Mesenchymal stem cell (in vitro differentiated cells and primary cell): ENCODE results near the gene PLPPR3.

Experiments
- DNase-seq: peaks from one replicate; pipeline ENCODE4 v3.0.0-alpha.2; 2013
- H2AFZ ChIP-seq: one replicate; pipeline ENCODE4 v1.6.1; 2013; ENCODE audit warnings: low read depth, mild to moderate bottlenecking, control low read depth, inconsistent platforms, low read length, moderate library complexity
- H2AK5ac ChIP-seq: 2 replicates; pipeline ENCODE4 v1.6.1; 2013; ENCODE audit warnings: low read length, moderate library complexity, mild to moderate bottlenecking, inconsistent platforms; ENCODE audit not compliant: severe bottlenecking
- H2BK120ac ChIP-seq: one replicate; pipeline ENCODE4 v1.6.1; 2013; ENCODE audit warnings: low read depth, mild to moderate bottlenecking, inconsistent platforms, low read length, moderate library complexity
- H2BK12ac ChIP-seq, 2 experiments: one replicate each; pipeline ENCODE4 v1.6.1; 2013; ENCODE audit warnings: inconsistent platforms in 2 of 2, low read length in 2 of 2, mild to moderate bottlenecking in 2 of 2, moderate library complexity in 2 of 2, control low read depth in 1 of 2
- H2BK15ac ChIP-seq: one replicate; pipeline ENCODE4 v1.6.1; 2013; ENCODE audit warnings: mild to moderate bottlenecking, low read depth, inconsistent platforms; ENCODE audit not compliant: poor library complexity, severe bottlenecking
- H2BK5ac ChIP-seq: 2 replicates; pipeline ENCODE4 v1.6.1; 2013; ENCODE audit warnings: low read depth, mild to moderate bottlenecking, low read length, control low read depth, inconsistent platforms; ENCODE audit not compliant: poor library complexity, severe bottlenecking
- H3K14ac ChIP-seq, 2 experiments: one replicate each; pipeline ENCODE4 v1.6.1; 2013; ENCODE audit warnings: inconsistent platforms in 2 of 2, low read length in 2 of 2, control low read depth in 1 of 2, mild to moderate bottlenecking in 1 of 2, moderate library complexity in 1 of 2
- H3K18ac ChIP-seq, 2 experiments: one replicate each; pipeline ENCODE4 v1.6.1; 2013; ENCODE audit warnings: inconsistent platforms in 2 of 2, low read length in 2 of 2, control low read depth in 1 of 2, low read depth in 1 of 2, mild to moderate bottlenecking in 1 of 2
- H3K23ac ChIP-seq, 2 experiments: one replicate each; pipeline ENCODE4 v1.6.1; 2013; ENCODE audit warnings: inconsistent platforms in 2 of 2, low read length in 2 of 2, mild to moderate bottlenecking in 2 of 2, moderate library complexity in 2 of 2, control low read depth in 1 of 2
- H3K27ac ChIP-seq: 2 replicates; pipeline ENCODE4 v1.5.1; 2013; ENCODE audit warnings: mild to moderate bottlenecking, moderate library complexity, low read length, control low read depth, inconsistent platforms; ENCODE audit not compliant: poor library complexity, severe bottlenecking
- H3K27me3 ChIP-seq, 2 experiments: 2 replicates each; pipeline versions ENCODE4 v1.6.1 to v1.7.0; 2013; ENCODE audit warnings: low read length in 2 of 2, mild to moderate bottlenecking in 2 of 2, moderate library complexity in 2 of 2, control low read depth in 1 of 2, inconsistent platforms in 1 of 2; ENCODE audit not compliant: control insufficient read depth in 1 of 2, insufficient read depth in 1 of 2
- H3K36me3 ChIP-seq, 2 experiments: 2 replicates each; pipeline versions ENCODE4 v1.6.1 to v1.7.0; 2013; ENCODE audit warnings: low read length in 2 of 2, control low read depth in 1 of 2, inconsistent platforms in 1 of 2, low read depth in 1 of 2, mild to moderate bottlenecking in 1 of 2; ENCODE audit not compliant: insufficient read depth in 2 of 2, control insufficient read depth in 1 of 2
- H3K4ac ChIP-seq, 2 experiments: one replicate each; pipeline ENCODE4 v1.6.1; 2013; ENCODE audit warnings: inconsistent platforms in 2 of 2, low read length in 2 of 2, mild to moderate bottlenecking in 2 of 2, moderate library complexity in 2 of 2, control low read depth in 1 of 2, low read depth in 1 of 2
- H3K4me1 ChIP-seq: 2 replicates; pipeline ENCODE4 v1.6.1; 2013; ENCODE audit warnings: low read depth, low read length, control low read depth; ENCODE audit not compliant: control insufficient read depth, insufficient read depth
- H3K4me2 ChIP-seq: 2 replicates; pipeline ENCODE4 v1.6.1; 2013; ENCODE audit warnings: low read length, mild to moderate bottlenecking, inconsistent platforms; ENCODE audit not compliant: poor library complexity, severe bottlenecking
- H3K4me3 ChIP-seq, 2 experiments: 2 replicates each; pipeline versions ENCODE4 v1.5.1 to v1.7.0; 2013; ENCODE audit warnings: low read length in 2 of 2, mild to moderate bottlenecking in 2 of 2, control low read depth in 1 of 2, low read depth in 1 of 2; ENCODE audit not compliant: insufficient read depth in 1 of 2
- H3K79me1 ChIP-seq: replicated peaks from 2 replicates; pipeline ENCODE4 v1.6.1; 2013; ENCODE audit warnings: mild to moderate bottlenecking, control low read depth, low read length, inconsistent platforms; ENCODE audit not compliant: poor library complexity, severe bottlenecking
- H3K9ac ChIP-seq: 2 replicates; pipeline ENCODE4 v1.7.0; 2013; ENCODE audit warnings: mild to moderate bottlenecking, low read length, moderate library complexity
- H3K9me3 ChIP-seq: 2 replicates; pipeline ENCODE4 v1.7.0; 2013; ENCODE audit warnings: mild to moderate bottlenecking, low read length; ENCODE audit not compliant: control insufficient read depth
- H4K8ac ChIP-seq: one replicate; pipeline ENCODE4 v1.6.1; 2013; ENCODE audit warnings: inconsistent platforms, mild to moderate bottlenecking, low read length, moderate library complexity
- H4K91ac ChIP-seq: one replicate; pipeline ENCODE4 v1.6.1; 2013; ENCODE audit warnings: mild to moderate bottlenecking, low read length, inconsistent platforms
- WGBS: methylation state at CpG from one replicate; pipeline ENCODE4 v1.1.7; 2013; ENCODE audit warnings: mixed read lengths; 5-methylcytosine and 5-hydroxymethylcytosine counted together

Gene PLPPR3

GRCh38 chr19:769616-770015 is 52.1 kb downstream of the PLPPR3 start:
- no peak for DNase-seq
- no peak overlapping the region for H2BK120ac ChIP-seq
- H2BK5ac ChIP-seq, result no peak overlapping the region
- H3K4ac ChIP-seq, result no peak overlapping the region
- peak overlapping the region; percentile 19 for H2AK5ac ChIP-seq
- H3K9me3 ChIP-seq, result no peaks in the 10 kb centered on the region
- no peak overlapping the region for H3K14ac ChIP-seq
- H3K36me3 ChIP-seq, result no peaks in the 10 kb centered on the region
- H3K27me3 ChIP-seq, result no peaks in the 10 kb centered on the region
- no peak overlapping the region for H4K8ac ChIP-seq
- H3K27ac ChIP-seq, result no peak overlapping the region
- peak overlapping the region in 1 of 2 experiments; percentile 15 for H2BK12ac ChIP-seq
- H3K9ac ChIP-seq, result no peak overlapping the region
- no peaks in the 10 kb centered on the region for H3K79me1 ChIP-seq
- H3K4me3 ChIP-seq, result no peak overlapping the region
- H3K4me1 ChIP-seq, result peaks cover 13% of the 10 kb centered on the region
- no peak overlapping the region for H3K4me2 ChIP-seq
- no peak overlapping the region for H2AFZ ChIP-seq
- no peak overlapping the region for H3K23ac ChIP-seq
- no peak overlapping the region for H3K18ac ChIP-seq
- H2BK15ac ChIP-seq, result no peak overlapping the region
- no peak overlapping the region for H4K91ac ChIP-seq
- over 99% methylated on average over 5 of the region's 6 CpGs for WGBS

- H3K27me3 ChIP-seq, result no peaks in the 10 kb centered on the region
Observed at GRCh38 chr19:768424-768823, 53.3 kb downstream of the PLPPR3 start.

GRCh38 chr19:765179-765738 is 56.5 kb downstream of the PLPPR3 start:
- 79% methylated on average over 7 of the region's 7 CpGs for WGBS
- H3K27ac ChIP-seq, result no peak overlapping the region
- H3K36me3 ChIP-seq, result no peaks in the 10 kb centered on the region
- H3K18ac ChIP-seq, result no peak overlapping the region
- H2BK12ac ChIP-seq, result no peak overlapping the region
- no peak overlapping the region for H3K9ac ChIP-seq
- no peak overlapping the region for H2BK120ac ChIP-seq
- no peak overlapping the region for H3K23ac ChIP-seq
- no peak overlapping the region for H2AK5ac ChIP-seq
- no peak overlapping the region for H2BK15ac ChIP-seq
- peaks cover 5% of the 10 kb centered on the region for H3K4me1 ChIP-seq
- no peak for DNase-seq
- H2BK5ac ChIP-seq, result no peak overlapping the region
- H3K9me3 ChIP-seq, result peaks cover 5% of the 10 kb centered on the region
- H2AFZ ChIP-seq, result no peak overlapping the region
- H4K8ac ChIP-seq, result no peak overlapping the region
- no peaks in the 10 kb centered on the region for H3K79me1 ChIP-seq
- no peak overlapping the region for H4K91ac ChIP-seq
- H3K4me3 ChIP-seq, result no peak overlapping the region
- H3K4me2 ChIP-seq, result no peak overlapping the region
- H3K14ac ChIP-seq, result no peak overlapping the region
- H3K4ac ChIP-seq, result no peak overlapping the region
- H3K27me3 ChIP-seq, result no peaks in the 10 kb centered on the region

More at GRCh38 chr19:768424-768823, 53.3 kb downstream of the PLPPR3 start:
- peak; percentile 94 for DNase-seq
- peak overlapping the region; percentile 51 for H2BK5ac ChIP-seq
- H3K79me1 ChIP-seq, result no peaks in the 10 kb centered on the region
- H3K18ac ChIP-seq, result peak overlapping the region; percentile 18 to 30
- no peak overlapping the region for H2AFZ ChIP-seq
- H3K4me2 ChIP-seq, result peak overlapping the region; percentile 33
- 25% methylated on average over 14 of the region's 14 CpGs for WGBS
- H3K14ac ChIP-seq, result no peak overlapping the region
- H3K4me1 ChIP-seq, result peaks cover 11% of the 10 kb centered on the region
- H3K9ac ChIP-seq, result peak overlapping the region; percentile 31
- H2BK120ac ChIP-seq, result no peak overlapping the region
- no peaks in the 10 kb centered on the region for H3K36me3 ChIP-seq
- no peak overlapping the region for H2BK12ac ChIP-seq
- no peak overlapping the region for H4K91ac ChIP-seq
- no peak overlapping the region for H3K23ac ChIP-seq
- no peak overlapping the region for H2AK5ac ChIP-seq
- no peaks in the 10 kb centered on the region for H3K9me3 ChIP-seq
- H3K27ac ChIP-seq, result peak overlapping the region; percentile 92
- peak overlapping the region; percentile 41 for H4K8ac ChIP-seq
- no peak overlapping the region for H2BK15ac ChIP-seq
- H3K4me3 ChIP-seq, result no peak overlapping the region
- H3K4ac ChIP-seq, result no peak overlapping the region

GRCh38 chr19:764301-764700 is 57.5 kb downstream of the PLPPR3 start:
- Histone ChIP-seq H4K91ac (no peak overlapping the region), H4K8ac (no peak overlapping the region), H3K9ac (no peak overlapping the region), H3K18ac (no peak overlapping the region), H2BK5ac (no peak overlapping the region), H3K23ac (no peak overlapping the region), H3K27ac (no peak overlapping the region), H3K4me3 (no peak overlapping the region), H3K36me3 (no peaks in the 10 kb centered on the region), H3K27me3 (no peaks in the 10 kb centered on the region), H3K4me2 (no peak overlapping the region), H3K4ac (no peak overlapping the region), H2BK15ac (no peak overlapping the region), H2BK120ac (no peak overlapping the region), H2AFZ (no peak overlapping the region), H3K9me3 (peaks cover 5% of the 10 kb centered on the region), H3K14ac (no peak overlapping the region), H2BK12ac (no peak overlapping the region), H3K4me1 (peaks cover 5% of the 10 kb centered on the region), H3K79me1 (no peaks in the 10 kb centered on the region), H2AK5ac (no peak overlapping the region)
- DNase-seq, result no peak
- 95% methylated on average over 12 of the region's 12 CpGs for WGBS
